ENCODE measurements around the gene TCEAL1.

DNA sequence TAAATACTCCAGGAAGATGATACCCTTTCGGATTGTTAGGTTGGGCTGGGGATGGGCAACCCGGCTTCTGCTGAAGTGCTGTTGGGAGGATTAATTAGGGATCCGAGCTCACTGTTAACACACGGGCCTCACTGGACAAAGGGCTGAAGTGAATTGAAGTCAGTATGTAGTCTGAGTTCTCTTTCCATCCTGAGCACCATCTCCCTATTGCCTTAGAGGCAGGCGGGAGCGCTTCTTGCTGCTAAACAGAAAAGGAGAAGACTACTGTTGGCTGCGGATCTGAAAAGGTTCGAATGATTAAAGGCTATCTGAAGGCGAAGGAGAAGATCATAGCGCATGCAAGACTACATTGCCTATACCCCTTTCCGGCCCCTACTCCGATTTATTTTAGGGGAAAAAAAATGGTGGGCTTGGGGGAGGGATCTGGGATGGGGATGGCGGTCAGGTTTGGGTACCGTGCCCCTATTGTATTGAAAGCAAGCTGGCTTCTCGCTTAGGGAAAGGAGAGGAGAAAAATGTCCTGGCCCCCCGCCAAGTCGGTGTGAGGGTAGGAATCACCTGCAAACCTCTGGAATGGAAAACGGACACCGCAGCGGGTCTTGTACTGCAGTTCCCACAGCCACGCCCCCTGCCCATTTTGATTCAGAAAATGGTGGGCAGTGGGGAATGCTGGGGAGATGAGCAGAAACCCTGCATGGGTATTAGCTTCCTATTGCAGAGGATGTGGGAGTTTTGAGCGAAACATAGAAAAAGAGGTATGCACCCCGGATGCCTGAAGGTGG, 35.4 kb downstream of the TCEAL1 start:
- TF ChIP-seq, protein P1, sequence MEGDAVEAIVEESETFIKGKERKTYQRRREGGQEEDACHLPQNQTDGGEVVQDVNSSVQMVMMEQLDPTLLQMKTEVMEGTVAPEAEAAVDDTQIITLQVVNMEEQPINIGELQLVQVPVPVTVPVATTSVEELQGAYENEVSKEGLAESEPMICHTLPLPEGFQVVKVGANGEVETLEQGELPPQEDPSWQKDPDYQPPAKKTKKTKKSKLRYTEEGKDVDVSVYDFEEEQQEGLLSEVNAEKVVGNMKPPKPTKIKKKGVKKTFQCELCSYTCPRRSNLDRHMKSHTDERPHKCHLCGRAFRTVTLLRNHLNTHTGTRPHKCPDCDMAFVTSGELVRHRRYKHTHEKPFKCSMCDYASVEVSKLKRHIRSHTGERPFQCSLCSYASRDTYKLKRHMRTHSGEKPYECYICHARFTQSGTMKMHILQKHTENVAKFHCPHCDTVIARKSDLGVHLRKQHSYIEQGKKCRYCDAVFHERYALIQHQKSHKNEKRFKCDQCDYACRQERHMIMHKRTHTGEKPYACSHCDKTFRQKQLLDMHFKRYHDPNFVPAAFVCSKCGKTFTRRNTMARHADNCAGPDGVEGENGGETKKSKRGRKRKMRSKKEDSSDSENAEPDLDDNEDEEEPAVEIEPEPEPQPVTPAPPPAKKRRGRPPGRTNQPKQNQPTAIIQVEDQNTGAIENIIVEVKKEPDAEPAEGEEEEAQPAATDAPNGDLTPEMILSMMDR (IDR thresholded peaks at IDR 0.05; ENCODE audit: poor library complexity, severe bottlenecking): no peak
- TF ChIP-seq POLR2AphosphoS5 (IDR thresholded peaks at IDR 0.05) (no peak), RAD21 (conservative IDR thresholded peaks at IDR 0.05) (no peak), EZH2 (IDR thresholded peaks at IDR 0.05; ENCODE audit: borderline replicate concordance, insufficient read depth, low read length, poor library complexity, severe bottlenecking) (no peak), SMC3 (conservative IDR thresholded peaks at IDR 0.05; ENCODE audit: poor library complexity) (no peak), MXI1 (conservative IDR thresholded peaks at IDR 0.05; ENCODE audit: poor library complexity, severe bottlenecking) (no peak), EP300 (conservative IDR thresholded peaks at IDR 0.05; ENCODE audit: poor library complexity, severe bottlenecking) (no peak)
- TF ChIP-seq, protein P2, sequence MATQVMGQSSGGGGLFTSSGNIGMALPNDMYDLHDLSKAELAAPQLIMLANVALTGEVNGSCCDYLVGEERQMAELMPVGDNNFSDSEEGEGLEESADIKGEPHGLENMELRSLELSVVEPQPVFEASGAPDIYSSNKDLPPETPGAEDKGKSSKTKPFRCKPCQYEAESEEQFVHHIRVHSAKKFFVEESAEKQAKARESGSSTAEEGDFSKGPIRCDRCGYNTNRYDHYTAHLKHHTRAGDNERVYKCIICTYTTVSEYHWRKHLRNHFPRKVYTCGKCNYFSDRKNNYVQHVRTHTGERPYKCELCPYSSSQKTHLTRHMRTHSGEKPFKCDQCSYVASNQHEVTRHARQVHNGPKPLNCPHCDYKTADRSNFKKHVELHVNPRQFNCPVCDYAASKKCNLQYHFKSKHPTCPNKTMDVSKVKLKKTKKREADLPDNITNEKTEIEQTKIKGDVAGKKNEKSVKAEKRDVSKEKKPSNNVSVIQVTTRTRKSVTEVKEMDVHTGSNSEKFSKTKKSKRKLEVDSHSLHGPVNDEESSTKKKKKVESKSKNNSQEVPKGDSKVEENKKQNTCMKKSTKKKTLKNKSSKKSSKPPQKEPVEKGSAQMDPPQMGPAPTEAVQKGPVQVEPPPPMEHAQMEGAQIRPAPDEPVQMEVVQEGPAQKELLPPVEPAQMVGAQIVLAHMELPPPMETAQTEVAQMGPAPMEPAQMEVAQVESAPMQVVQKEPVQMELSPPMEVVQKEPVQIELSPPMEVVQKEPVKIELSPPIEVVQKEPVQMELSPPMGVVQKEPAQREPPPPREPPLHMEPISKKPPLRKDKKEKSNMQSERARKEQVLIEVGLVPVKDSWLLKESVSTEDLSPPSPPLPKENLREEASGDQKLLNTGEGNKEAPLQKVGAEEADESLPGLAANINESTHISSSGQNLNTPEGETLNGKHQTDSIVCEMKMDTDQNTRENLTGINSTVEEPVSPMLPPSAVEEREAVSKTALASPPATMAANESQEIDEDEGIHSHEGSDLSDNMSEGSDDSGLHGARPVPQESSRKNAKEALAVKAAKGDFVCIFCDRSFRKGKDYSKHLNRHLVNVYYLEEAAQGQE (IDR thresholded peaks at IDR 0.05; ENCODE audit: borderline replicate concordance): no peak
